Neural progenitor cell (in vitro differentiated cells): ENCODE results near the gene SH2D2A. TPM values are rescaled to one million over a fixed set of nuclear protein-coding genes. Genes with fewer than 3 reads are reported as not detected.

ENCODE experiments used
- DNase-seq: peaks from one replicate; pipeline ENCODE4 v3.0.0-alpha.2; 2016; ENCODE audit warnings: low spot score
- H2AFZ ChIP-seq: fragments of 200-600 bp; sonication (generic); replicated peaks from 2 replicates; pipeline ENCODE4 v1.6.1; 2016; ENCODE audit warnings: antibody characterized with exemption
- H3F3A ChIP-seq: fragments of 200-600 bp; sonication (generic); 2 replicates; pipeline ENCODE4 v1.6.1; 2016; ENCODE audit warnings: antibody characterized with exemption, low read depth
- H3K27ac ChIP-seq: fragments of 200-600 bp; sonication (generic); 2 replicates; pipeline ENCODE4 v1.5.1; 2016; ENCODE audit warnings: mild to moderate bottlenecking
- H3K27me3 ChIP-seq: fragments of 200-600 bp; sonication (generic); 2 replicates; pipeline ENCODE4 v1.6.1; 2016; ENCODE audit warnings: mild to moderate bottlenecking, moderate library complexity
- H3K36me3 ChIP-seq: fragments of 200-600 bp; sonication (generic); 2 replicates; pipeline ENCODE4 v1.5.1; 2016
- H3K4me1 ChIP-seq: fragments of 200-600 bp; sonication (generic); 2 replicates; pipeline ENCODE4 v1.6.1; 2016; ENCODE audit warnings: mixed run types
- H3K4me2 ChIP-seq: fragments of 200-600 bp; sonication (generic); 2 replicates; pipeline ENCODE4 v1.6.1; 2016
- H3K4me3 ChIP-seq: fragments of 200-600 bp; sonication (generic); 2 replicates; pipeline ENCODE4 v1.5.1; 2016
- H3K79me2 ChIP-seq: fragments of 200-600 bp; sonication (generic); 2 replicates; pipeline ENCODE4 v1.6.1; 2016; ENCODE audit warnings: low read depth
- H3K9ac ChIP-seq: fragments of 200-600 bp; sonication (generic); 2 replicates; pipeline ENCODE4 v1.6.1; 2016
- H3K9me3 ChIP-seq: fragments of 200-600 bp; sonication (generic); 2 replicates; pipeline ENCODE4 v1.5.1; 2016; ENCODE audit warnings: low read depth
- H4K20me1 ChIP-seq: fragments of 200-600 bp; sonication (generic); 2 replicates; pipeline ENCODE4 v1.6.1; 2016; ENCODE audit warnings: low read depth
- H3K27ac Mint-ChIP-seq: 3 replicates; pipeline ENCODE4 v1.8.0; 2021; ENCODE audit warnings: mixed read lengths
- H3K27me3 Mint-ChIP-seq: 2 replicates; pipeline ENCODE4 v1.8.0; 2022; ENCODE audit warnings: low read depth, mild to moderate bottlenecking, inconsistent platforms, moderate library complexity, mixed read lengths; ENCODE audit not compliant: insufficient read depth
- H3K36me3 Mint-ChIP-seq: 3 replicates; pipeline ENCODE4 v1.8.0; 2021; ENCODE audit warnings: mixed read lengths
- H3K4me1 Mint-ChIP-seq: 3 replicates; pipeline ENCODE4 v1.8.0; 2021; ENCODE audit warnings: mixed read lengths
- H3K4me3 Mint-ChIP-seq: 3 replicates; pipeline ENCODE4 v1.8.0; 2021; ENCODE audit warnings: mild to moderate bottlenecking, moderate library complexity, mixed read lengths
- H3K9me3 Mint-ChIP-seq: 3 replicates; pipeline ENCODE4 v1.8.0; 2020; ENCODE audit warnings: mixed read lengths
- EZH2 ChIP-seq: fragments of 200-600 bp; sonication (generic); IDR thresholded peaks from 2 replicates; pipeline ENCODE4 v1.6.1; 2017; ENCODE audit warnings: antibody characterized with exemption, mild to moderate bottlenecking, moderate library complexity
- EZH2phosphoT487 ChIP-seq: fragments of 200-600 bp; sonication (generic); IDR thresholded peaks from 2 replicates; pipeline ENCODE4 v1.6.1; 2017; ENCODE audit warnings: antibody characterized with exemption
- total RNA-seq: library from RNA; depleted of rRNA; stranded (reverse); fragments of >200 nt; gene quantifications from 2 replicates; pipeline ENCODE4 v1.2.3, GENCODE V29; 2015; ENCODE audit warnings: low replicate concordance
- TF ChIP-seq, protein P1 (sequence below): fragments of 200-600 bp; sonication (generic); IDR thresholded peaks from 2 replicates; pipeline ENCODE4 v1.5.1; 2017; ENCODE audit warnings: antibody characterized with exemption, mild to moderate bottlenecking

Gene SH2D2A
- total RNA-seq, 1 donor from 2014 or later: not detected

DNA sequence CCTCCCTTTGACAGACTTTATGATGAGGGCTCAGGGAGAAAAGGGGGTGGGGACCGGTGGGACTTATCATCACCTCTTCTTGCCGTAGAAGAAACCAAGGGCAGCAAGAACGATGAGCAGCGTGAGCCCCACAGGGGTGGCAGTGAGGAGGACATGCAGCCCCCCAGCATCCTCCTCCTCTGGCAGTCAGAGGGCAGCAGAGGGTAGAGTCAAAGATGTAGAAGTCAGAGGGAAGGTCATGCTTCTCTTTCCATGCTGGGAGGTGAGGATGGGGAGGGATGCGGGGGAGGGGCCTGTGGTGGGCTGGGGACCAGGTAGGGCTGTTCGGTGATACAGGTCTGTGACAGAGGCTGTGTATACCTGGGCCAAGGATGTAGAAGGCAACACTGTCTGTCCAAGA lies 27.5 kb upstream of the SH2D2A start:
- Histone ChIP-seq H3F3A (peaks cover 5% of the 10 kb centered on the region), H3K4me1 (peaks cover 32% of the 10 kb centered on the region), H3K4me2 (no peak overlapping the region), H3K27me3 (peaks cover 84% of the 10 kb centered on the region), H3K27ac (no peak overlapping the region), H3K4me3 (no peak overlapping the region), H3K79me2 (no peaks in the 10 kb centered on the region), H3K9me3 (no peaks in the 10 kb centered on the region), H4K20me1 (peaks cover 12% of the 10 kb centered on the region), H3K36me3 (no peaks in the 10 kb centered on the region), H3K9ac (no peak overlapping the region), H2AFZ (no peak overlapping the region)
- no peak for DNase-seq
- no peak overlapping the region for H3K27ac Mint-ChIP-seq
- no peak overlapping the region for H3K4me3 Mint-ChIP-seq
- TF ChIP-seq, protein P1, sequence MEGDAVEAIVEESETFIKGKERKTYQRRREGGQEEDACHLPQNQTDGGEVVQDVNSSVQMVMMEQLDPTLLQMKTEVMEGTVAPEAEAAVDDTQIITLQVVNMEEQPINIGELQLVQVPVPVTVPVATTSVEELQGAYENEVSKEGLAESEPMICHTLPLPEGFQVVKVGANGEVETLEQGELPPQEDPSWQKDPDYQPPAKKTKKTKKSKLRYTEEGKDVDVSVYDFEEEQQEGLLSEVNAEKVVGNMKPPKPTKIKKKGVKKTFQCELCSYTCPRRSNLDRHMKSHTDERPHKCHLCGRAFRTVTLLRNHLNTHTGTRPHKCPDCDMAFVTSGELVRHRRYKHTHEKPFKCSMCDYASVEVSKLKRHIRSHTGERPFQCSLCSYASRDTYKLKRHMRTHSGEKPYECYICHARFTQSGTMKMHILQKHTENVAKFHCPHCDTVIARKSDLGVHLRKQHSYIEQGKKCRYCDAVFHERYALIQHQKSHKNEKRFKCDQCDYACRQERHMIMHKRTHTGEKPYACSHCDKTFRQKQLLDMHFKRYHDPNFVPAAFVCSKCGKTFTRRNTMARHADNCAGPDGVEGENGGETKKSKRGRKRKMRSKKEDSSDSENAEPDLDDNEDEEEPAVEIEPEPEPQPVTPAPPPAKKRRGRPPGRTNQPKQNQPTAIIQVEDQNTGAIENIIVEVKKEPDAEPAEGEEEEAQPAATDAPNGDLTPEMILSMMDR: no peak
- TF ChIP-seq EZH2phosphoT487: no peak
- TF ChIP-seq EZH2: no peak
- peaks cover 41% of the 10 kb centered on the region for H3K4me1 Mint-ChIP-seq
- peaks cover 2% of the 10 kb centered on the region for H3K36me3 Mint-ChIP-seq
- peaks cover 68% of the 10 kb centered on the region for H3K27me3 Mint-ChIP-seq
- peaks cover 8% of the 10 kb centered on the region for H3K9me3 Mint-ChIP-seq

DNA sequence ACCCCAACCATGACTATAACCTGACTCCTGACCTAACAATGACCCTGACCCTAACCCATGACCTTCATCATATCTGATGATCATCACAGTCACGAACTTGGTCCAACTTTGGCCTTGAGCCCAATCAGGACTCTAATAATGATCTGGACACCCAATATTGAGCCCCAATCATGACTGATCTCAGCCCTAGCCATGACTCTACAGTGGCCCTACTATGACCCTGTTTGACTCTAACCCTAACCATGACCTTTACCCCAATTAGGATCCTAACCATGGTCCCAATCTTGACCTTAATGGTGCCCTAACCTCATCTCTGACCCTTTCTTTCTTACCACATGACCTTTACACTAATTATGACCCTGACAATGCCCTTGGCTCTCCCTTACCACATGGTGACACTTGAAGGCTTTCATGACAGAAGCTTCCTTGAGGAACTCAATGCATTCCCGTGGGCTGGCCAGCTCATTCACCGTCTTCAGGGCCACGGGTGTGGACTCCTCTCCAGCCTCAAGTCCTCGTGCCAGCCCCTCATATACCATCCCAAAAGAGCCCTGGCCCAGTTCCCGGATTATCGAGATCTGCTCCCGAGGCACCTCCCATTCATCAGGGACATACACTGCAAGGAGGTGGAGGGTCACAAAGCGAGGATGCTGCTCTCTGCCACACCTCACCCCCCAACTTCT lies 26.1 kb upstream of the SH2D2A start:
- Histone ChIP-seq H3K36me3 (no peaks in the 10 kb centered on the region), H3K4me2 (no peak overlapping the region), H3K9me3 (no peaks in the 10 kb centered on the region), H3F3A (peaks cover 5% of the 10 kb centered on the region), H2AFZ (no peak overlapping the region), H3K9ac (no peak overlapping the region), H3K4me3 (no peak overlapping the region), H3K79me2 (no peaks in the 10 kb centered on the region), H3K27me3 (peaks cover 81% of the 10 kb centered on the region), H3K4me1 (peaks cover 22% of the 10 kb centered on the region), H4K20me1 (peaks cover 9% of the 10 kb centered on the region), H3K27ac (no peak overlapping the region)
- Mint-ChIP-seq H3K27me3 (peaks cover 63% of the 10 kb centered on the region), H3K4me3 (peak overlapping the region; percentile 62), H3K4me1 (peaks cover 40% of the 10 kb centered on the region), H3K9me3 (peaks cover 8% of the 10 kb centered on the region), H3K27ac (no peak overlapping the region), H3K36me3 (peaks cover 2% of the 10 kb centered on the region)
- DNase-seq: no peak
- TF ChIP-seq EZH2: no peak
- no peak for TF ChIP-seq EZH2phosphoT487
- TF ChIP-seq, protein P1: no peak

GRCh38 chr1:156841295-156841855 lies 24.7 kb upstream of the SH2D2A start:
- no peak overlapping the region for H2AFZ ChIP-seq
- peaks cover 6% of the 10 kb centered on the region for H4K20me1 ChIP-seq
- no peak overlapping the region for H3K4me3 Mint-ChIP-seq
- no peak overlapping the region for H3K27ac ChIP-seq
- H3K4me1 ChIP-seq: peaks cover 22% of the 10 kb centered on the region
- peaks cover 81% of the 10 kb centered on the region for H3K27me3 ChIP-seq
- H3K9me3 ChIP-seq: no peaks in the 10 kb centered on the region
- peaks cover 8% of the 10 kb centered on the region for H3K9me3 Mint-ChIP-seq
- peaks cover 5% of the 10 kb centered on the region for H3F3A ChIP-seq
- no peak overlapping the region for H3K4me2 ChIP-seq
- peaks cover 2% of the 10 kb centered on the region for H3K36me3 Mint-ChIP-seq
- no peaks in the 10 kb centered on the region for H3K79me2 ChIP-seq
- TF ChIP-seq, protein P1: no peak
- TF ChIP-seq EZH2: no peak
- no peak for DNase-seq
- no peak overlapping the region for H3K9ac ChIP-seq
- no peaks in the 10 kb centered on the region for H3K36me3 ChIP-seq
- no peak overlapping the region for H3K4me3 ChIP-seq
- peak overlapping the region; percentile 53 for H3K27ac Mint-ChIP-seq
- H3K4me1 Mint-ChIP-seq: peaks cover 30% of the 10 kb centered on the region
- H3K27me3 Mint-ChIP-seq: peaks cover 55% of the 10 kb centered on the region
